Endothelial cell of umbilical vein (primary cell): ENCODE measurements around the gene KATNAL1.

Source experiments
- POLR2A ChIP-seq: IDR thresholded peaks from 2 replicates; pipeline ENCODE4 v1.6.1; 2012; ENCODE audit warnings: low read depth, mild to moderate bottlenecking, control low read depth, low read length
- TF ChIP-seq, protein P1 (sequence below), 2 donors: IDR thresholded peaks; 1 replicate in 1 of 2; 2 replicates in 1 of 2; pipeline ENCODE4 v1.5.1; 2011; ENCODE audit warnings: low read length in 2 of 2, mild to moderate bottlenecking in 2 of 2, moderate library complexity in 2 of 2, control low read depth in 1 of 2, inconsistent platforms in 1 of 2, low read depth in 1 of 2; ENCODE audit not compliant: insufficient read depth in 1 of 2; ENCODE audit errors: extremely low read depth in 1 of 2

DNA sequence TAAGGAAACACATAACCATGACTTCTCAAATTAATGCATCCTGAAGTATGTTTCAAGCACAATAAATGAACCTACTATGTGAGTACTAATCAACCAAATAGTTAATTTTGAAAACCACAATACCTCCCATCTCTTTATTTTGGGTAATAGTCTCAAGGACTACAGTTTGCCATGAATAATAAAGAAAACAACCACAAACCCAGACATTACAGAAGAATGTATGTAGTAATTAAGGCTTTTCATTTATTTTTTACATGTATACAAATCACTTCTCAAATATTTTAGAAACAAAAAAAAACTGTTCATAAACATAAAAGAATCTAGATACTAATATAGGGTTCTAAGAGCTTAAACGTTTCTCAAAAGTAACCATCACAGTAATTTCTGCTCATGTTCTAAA is 6.8 kb downstream of the KATNAL1 start:
- no peak for TF ChIP-seq POLR2A
- TF ChIP-seq, protein P1, sequence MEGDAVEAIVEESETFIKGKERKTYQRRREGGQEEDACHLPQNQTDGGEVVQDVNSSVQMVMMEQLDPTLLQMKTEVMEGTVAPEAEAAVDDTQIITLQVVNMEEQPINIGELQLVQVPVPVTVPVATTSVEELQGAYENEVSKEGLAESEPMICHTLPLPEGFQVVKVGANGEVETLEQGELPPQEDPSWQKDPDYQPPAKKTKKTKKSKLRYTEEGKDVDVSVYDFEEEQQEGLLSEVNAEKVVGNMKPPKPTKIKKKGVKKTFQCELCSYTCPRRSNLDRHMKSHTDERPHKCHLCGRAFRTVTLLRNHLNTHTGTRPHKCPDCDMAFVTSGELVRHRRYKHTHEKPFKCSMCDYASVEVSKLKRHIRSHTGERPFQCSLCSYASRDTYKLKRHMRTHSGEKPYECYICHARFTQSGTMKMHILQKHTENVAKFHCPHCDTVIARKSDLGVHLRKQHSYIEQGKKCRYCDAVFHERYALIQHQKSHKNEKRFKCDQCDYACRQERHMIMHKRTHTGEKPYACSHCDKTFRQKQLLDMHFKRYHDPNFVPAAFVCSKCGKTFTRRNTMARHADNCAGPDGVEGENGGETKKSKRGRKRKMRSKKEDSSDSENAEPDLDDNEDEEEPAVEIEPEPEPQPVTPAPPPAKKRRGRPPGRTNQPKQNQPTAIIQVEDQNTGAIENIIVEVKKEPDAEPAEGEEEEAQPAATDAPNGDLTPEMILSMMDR (IDR thresholded peaks at IDR 0.05; ENCODE audit: extremely low read depth in 1 of 2, insufficient read depth in 1 of 2, low read depth in 1 of 2, low read length in 2 of 2), result no peak
